Liver (tissue), 3 donors: ENCODE results near the gene CTNND1.
A peak's percentile ranks its signal among the peaks of the same experiment; 100 is the strongest.

ENCODE experiments used
- ATF3 ChIP-seq: IDR thresholded peaks from 2 replicates; pipeline ENCODE4 v1.6.1; 2016; ENCODE audit warnings: antibody characterized with exemption
- CTCF ChIP-seq: fragments of 150-350 bp; IDR thresholded peaks from 2 replicates; pipeline ENCODE4 v1.5.1; 2017; ENCODE audit warnings: improper control_type of control experiment, low read depth, low read length; ENCODE audit not compliant: missing input control
- EGR1 ChIP-seq, 2 donors: IDR thresholded peaks; 2 replicates each; pipeline ENCODE4 v1.6.1; 2016 to 2018; ENCODE audit warnings: antibody characterized with exemption in 2 of 2, low read depth in 2 of 2
- GABPA ChIP-seq, 2 donors: IDR thresholded peaks in 1 of 2; conservative IDR thresholded peaks in 1 of 2; 2 replicates each; pipeline ENCODE4 v1.6.1; 2016; ENCODE audit warnings: antibody characterized with exemption in 2 of 2, mild to moderate bottlenecking in 1 of 2, moderate library complexity in 1 of 2
- JUND ChIP-seq, 2 donors: IDR thresholded peaks; 2 replicates each; pipeline ENCODE4 v1.6.1; 2016; ENCODE audit warnings: antibody characterized with exemption in 2 of 2
- MAX ChIP-seq: IDR thresholded peaks from 2 replicates; pipeline ENCODE4 v1.6.1; 2016; ENCODE audit warnings: antibody characterized with exemption
- NR2F2 ChIP-seq: IDR thresholded peaks from 2 replicates; pipeline ENCODE4 v1.6.1; 2016; ENCODE audit warnings: antibody characterized with exemption
- RAD21 ChIP-seq, 2 donors: IDR thresholded peaks; 2 replicates each; pipeline ENCODE4 v1.6.1; 2016; ENCODE audit warnings: antibody characterized with exemption in 2 of 2, mild to moderate bottlenecking in 2 of 2
- RXRA ChIP-seq, 2 donors: IDR thresholded peaks; 2 replicates each; pipeline ENCODE4 v1.6.1; 2017 to 2018; ENCODE audit warnings: antibody characterized with exemption in 2 of 2, mild to moderate bottlenecking in 1 of 2
- TAF1 ChIP-seq: conservative IDR thresholded peaks from 2 replicates; pipeline ENCODE4 v1.6.1; 2016; ENCODE audit warnings: antibody characterized with exemption, mild to moderate bottlenecking
- YY1 ChIP-seq: IDR thresholded peaks from 2 replicates; pipeline ENCODE4 v1.6.1; 2016; ENCODE audit warnings: antibody characterized with exemption, mild to moderate bottlenecking
- donor health status: healthy.
- donor health status: healthy.

GRCh38 chr11:57798905-57799559 is 37.4 kb downstream of the CTNND1 start:
- TF ChIP-seq TAF1 (no peak), CTCF (no peak), RAD21 (IDR thresholded peaks at IDR 0.05) (peak; percentile 33 to 63), JUND (IDR thresholded peaks at IDR 0.05) (no peak), MAX (peak; percentile 61), ATF3 (no peak), EGR1 (IDR thresholded peaks at IDR 0.05; ENCODE audit: low read depth in 2 of 2) (peak in 1 of 2 donors; percentile 65), YY1 (peak; percentile 72), NR2F2 (peak; percentile 80), RXRA (IDR thresholded peaks at IDR 0.05) (peak; percentile 83), GABPA (IDR thresholded peaks at IDR 0.05 in 1 of 2, conservative IDR thresholded peaks at IDR 0.05 in 1 of 2) (peak in 1 of 2 donors; percentile 66)
